ENCODE measurements around the gene CSRNP3. TPM values are rescaled to one million over a fixed set of nuclear protein-coding genes. Genes with fewer than 3 reads are reported as not detected.

The CSRNP3 gene
- total RNA-seq, 4 donors from 2014 or later = 1.0 to 44.1 (median 4.3) TPM

GRCh38 chr2:165706960-165707487 is 237.5 kb downstream of the CSRNP3 start:
- no peak for DNase-seq
- intact Hi-C loops (cut with DNase I; ENCODE audit: low total_unique reads) = no loop called here
- TF ChIP-seq CTCF (IDR thresholded peaks at IDR 0.05) = no peak
- TF ChIP-seq POLR2A (IDR thresholded peaks at IDR 0.05) = no peak
- Histone ChIP-seq H3K27ac (no peak overlapping the region), H3K9me3 (no peaks in the 10 kb centered on the region), H3K4me1 (no peaks in the 10 kb centered on the region), H3K4me3 (no peak overlapping the region), H3K36me3 (no peaks in the 10 kb centered on the region), H3K27me3 (no peaks in the 10 kb centered on the region)

- no peak for DNase-seq
- Histone ChIP-seq H3K4me1 (no peaks in the 10 kb centered on the region), H3K27ac (no peak overlapping the region), H3K27me3 (no peaks in the 10 kb centered on the region), H3K36me3 (no peaks in the 10 kb centered on the region), H3K4me3 (no peak overlapping the region), H3K9me3 (no peaks in the 10 kb centered on the region)
- TF ChIP-seq POLR2A (IDR thresholded peaks at IDR 0.05) (no peak), CTCF (IDR thresholded peaks at IDR 0.05) (no peak)
- intact Hi-C loops (cut with DNase I; ENCODE audit: low total_unique reads) = no loop called here
Measured at GRCh38 chr2:165716091-165716490, 246.6 kb downstream of the CSRNP3 start.

DNA sequence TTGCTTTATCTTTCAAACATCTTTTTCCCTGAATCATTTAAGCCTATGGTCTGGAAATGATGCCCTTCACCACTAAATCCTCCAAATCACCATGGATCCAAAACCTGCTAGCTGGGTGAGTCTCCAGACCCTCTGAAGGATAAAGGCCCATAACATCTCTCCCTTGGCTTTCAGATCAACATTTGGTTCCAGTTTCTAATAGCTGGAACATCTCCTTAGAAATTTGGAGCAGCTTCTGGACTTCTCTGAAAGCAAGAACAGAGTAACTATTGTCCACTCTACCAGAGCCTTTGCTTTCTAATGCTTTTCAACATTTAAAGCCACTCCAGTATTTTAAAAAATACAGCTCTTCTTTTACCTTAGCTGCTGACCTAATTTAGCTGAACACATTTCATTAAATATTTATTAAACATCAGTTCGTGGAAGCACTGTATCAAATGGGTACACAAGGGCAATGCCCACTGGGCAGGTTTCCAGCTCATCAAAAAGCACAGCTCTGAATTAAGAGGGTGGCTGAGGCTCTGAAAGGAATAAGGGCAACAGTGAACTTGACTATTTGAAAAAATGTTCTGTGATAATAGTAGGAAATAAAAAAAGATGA is 249.2 kb downstream of the CSRNP3 start:
- Histone ChIP-seq H3K4me1 (no peaks in the 10 kb centered on the region), H3K36me3 (no peaks in the 10 kb centered on the region), H3K4me3 (no peak overlapping the region), H3K27me3 (no peaks in the 10 kb centered on the region), H3K9me3 (no peaks in the 10 kb centered on the region), H3K27ac (no peak overlapping the region)
- DNase-seq = no peak
- intact Hi-C loops (cut with DNase I; ENCODE audit: low total_unique reads) = no loop called here
- no peak for TF ChIP-seq CTCF (IDR thresholded peaks at IDR 0.05)

- TF ChIP-seq POLR2A (IDR thresholded peaks at IDR 0.05) (no peak), CTCF (IDR thresholded peaks at IDR 0.05) (no peak)
- Histone ChIP-seq H3K27me3 (no peaks in the 10 kb centered on the region), H3K9me3 (no peaks in the 10 kb centered on the region), H3K27ac (no peak overlapping the region), H3K4me1 (no peaks in the 10 kb centered on the region), H3K4me3 (no peak overlapping the region), H3K36me3 (no peaks in the 10 kb centered on the region)
- no peak for DNase-seq
- intact Hi-C loops (cut with DNase I; ENCODE audit: low total_unique reads) = no loop called here
Measured at GRCh38 chr2:165720511-165720910, 251.0 kb downstream of the CSRNP3 start.

DNA sequence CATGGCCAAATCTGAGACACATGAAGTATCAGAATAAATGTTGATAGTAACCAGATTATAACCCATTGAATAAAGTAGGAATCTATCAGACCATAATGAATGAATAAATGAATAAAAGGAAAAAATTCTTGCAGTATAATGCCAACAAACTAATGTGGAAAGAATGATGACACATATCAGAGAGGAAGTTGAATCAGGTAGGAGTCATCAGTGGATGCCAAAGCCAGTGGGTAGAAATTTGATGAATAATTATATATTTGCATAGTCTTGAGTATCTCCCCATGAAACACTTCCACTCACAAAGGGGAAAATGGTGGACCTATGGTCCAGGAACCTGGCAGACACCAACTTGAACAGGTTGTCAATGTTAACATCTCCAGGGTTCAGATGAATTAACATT is 255.9 kb downstream of the CSRNP3 start:
- no peaks in the 10 kb centered on the region for H3K36me3 ChIP-seq
- intact Hi-C loops (cut with DNase I; ENCODE audit: low total_unique reads) = no loop called here
- H3K27ac ChIP-seq = no peak overlapping the region
- H3K4me1 ChIP-seq = no peaks in the 10 kb centered on the region
- H3K4me3 ChIP-seq = no peak overlapping the region
- no peaks in the 10 kb centered on the region for H3K9me3 ChIP-seq
- DNase-seq = no peak
- TF ChIP-seq POLR2A (IDR thresholded peaks at IDR 0.05) = no peak
- no peak for TF ChIP-seq CTCF (IDR thresholded peaks at IDR 0.05)
- H3K27me3 ChIP-seq = no peaks in the 10 kb centered on the region

Other genes with a start within 250 kb of the CSRNP3 start
- 10 to 100 TPM in 1 of 4 donors, 1 to 10 TPM in 1, under 1 TPM in 2; 0.26 to 15.8 (median 1.0) TPM for gene SCN2A, start 230.3 kb upstream of the CSRNP3 start, total RNA-seq

Data from uterus (tissue), 4 donors.